ENCODE results near the gene TMEM175. TPM values are rescaled to one million over a fixed set of nuclear protein-coding genes. Genes with fewer than 3 reads are reported as not detected.
"Not testable (repeated sequence)": the region's sequence is repeated elsewhere in the genome, so short reads cannot be mapped to it uniquely, and the experiment has no call there.

Gene TMEM175
- total and polyA plus RNA-seq, 3 experiments from 2014 or later = 16.9 to 21.5 (median 17.6) TPM

DNA sequence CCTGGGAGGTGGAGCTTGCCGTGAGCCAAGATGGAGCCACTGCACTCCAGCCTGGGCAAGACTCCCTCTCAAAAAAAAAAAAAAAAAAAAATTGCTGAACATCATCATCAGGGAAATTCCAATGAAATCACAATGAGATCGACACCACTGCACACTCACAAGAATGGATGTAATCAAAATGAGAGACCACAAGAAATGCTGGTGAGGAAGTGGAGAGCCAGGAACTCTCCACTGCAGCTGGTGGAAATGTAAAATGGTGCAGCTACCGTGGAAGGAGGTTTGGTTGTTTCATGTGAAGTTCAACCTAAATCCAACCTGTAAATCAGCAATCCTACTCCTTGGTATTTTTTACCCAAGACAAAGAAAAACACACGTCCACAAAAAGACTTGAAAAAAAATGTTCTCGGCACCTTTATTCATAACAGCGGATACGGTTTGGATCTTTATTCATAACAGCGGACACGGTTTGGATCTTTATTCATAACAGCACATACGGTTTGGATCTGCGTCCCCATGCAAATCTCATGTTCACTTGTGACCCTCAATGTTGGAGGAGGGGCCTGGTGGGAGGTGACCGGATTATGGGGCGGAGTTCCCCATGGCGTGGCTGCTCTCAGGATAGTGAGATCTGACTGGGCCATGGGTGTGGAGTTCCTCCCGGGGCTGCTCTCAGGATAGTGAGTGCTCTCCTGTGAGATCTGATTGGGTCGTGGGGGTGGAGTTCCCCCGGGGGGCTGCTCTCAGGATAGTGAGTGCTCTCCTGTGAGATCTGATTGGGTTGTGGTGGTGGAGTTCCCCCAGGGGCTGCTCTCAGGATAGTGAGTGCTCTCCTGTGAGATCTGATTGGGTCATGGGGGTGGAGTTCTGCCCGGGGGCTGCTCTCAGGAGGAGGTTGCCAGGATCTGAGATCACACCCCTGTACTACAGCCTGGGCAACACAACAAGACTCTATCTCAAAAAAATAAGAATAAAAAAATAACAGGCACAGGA is 7.9 kb upstream of the TMEM175 start:
- ChIA-PET POLR2A (no interaction called here), CTCF (interaction anchor here (1.2 to 1.5 kb wide), 2 partner anchors 8 to 63 kb away, joined by 3 to 4 read pairs; partner anchors contain the start of genes GAK and TMEM175)
- Mint-ChIP-seq H3K27me3 (peaks cover 0 to 2% of the 10 kb centered on the region in 2 donors), H3K4me3 (peak overlapping the region in 6 of 7 donors; percentile 7 to 78 (median 38)), H3K27ac (peak overlapping the region in 7 of 8 donors; percentile 12 to 89 (median 73)), H3K36me3 (peaks cover 3 to 25% (median 12%) of the 10 kb centered on the region in 3 donors), H3K4me1 (peaks cover 61 to 84% (median 65%) of the 10 kb centered on the region in 3 donors), H3K9me3 (no peaks in the 10 kb centered on the region)
- H3K36me3 ChIP-seq (ENCODE audit: insufficient read depth, low read length) = no peaks in the 10 kb centered on the region
- DNase-seq = peak in 1 of 5 donors; percentile 21
- no peaks in the 10 kb centered on the region for H3K9me3 ChIP-seq (ENCODE audit: low read length)
- peaks cover 46% of the 10 kb centered on the region for H3K4me1 ChIP-seq (ENCODE audit: insufficient read depth, low read length)
- no peaks in the 10 kb centered on the region for H3K27me3 ChIP-seq (ENCODE audit: insufficient read depth, low read length, poor library complexity, severe bottlenecking)
- peak overlapping the region; percentile 13 for H3K27ac ChIP-seq (ENCODE audit: low read depth, low read length)
- no peak overlapping the region for H3K4me3 ChIP-seq (ENCODE audit: low read length)

DNA sequence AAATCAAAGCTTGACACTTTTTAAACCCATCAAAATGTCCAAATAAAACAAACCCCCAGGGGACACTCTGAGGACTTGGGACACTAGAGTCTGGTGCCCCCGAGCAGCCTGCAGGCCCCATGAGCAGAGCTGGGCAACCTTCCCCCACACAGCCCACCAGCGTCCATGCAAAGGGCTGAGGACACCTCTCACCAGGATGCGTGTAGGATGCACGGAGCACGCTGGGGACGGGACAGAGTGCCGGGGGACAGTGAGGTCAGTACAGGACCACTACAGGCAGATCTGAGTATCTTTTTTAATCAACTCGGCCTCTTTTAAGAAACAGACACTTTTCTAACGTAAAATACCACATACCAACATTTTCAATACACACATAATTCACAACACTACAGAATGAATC is 7.1 kb upstream of the TMEM175 start:
- no peak for DNase-seq
- Mint-ChIP-seq H3K27me3 (peaks cover 0 to 2% of the 10 kb centered on the region in 2 donors), H3K27ac (peak overlapping the region in 6 of 8 donors; percentile 9 to 89 (median 76)), H3K4me1 (peaks cover 61 to 84% (median 64%) of the 10 kb centered on the region in 3 donors), H3K4me3 (peak overlapping the region in 4 of 7 donors; percentile 7 to 46 (median 22)), H3K9me3 (no peaks in the 10 kb centered on the region), H3K36me3 (peaks cover 0 to 26% (median 12%) of the 10 kb centered on the region in 3 donors)
- no peaks in the 10 kb centered on the region for H3K9me3 ChIP-seq (ENCODE audit: low read length)
- no peak overlapping the region for H3K27ac ChIP-seq (ENCODE audit: low read depth, low read length)
- H3K4me3 ChIP-seq (ENCODE audit: low read length) = no peak overlapping the region
- CTCF ChIA-PET = interaction anchor here (1.2 kb wide), 1 partner anchor 62 kb away, joined by 3 read pairs; no protein-coding TSS in a partner anchor
- H3K36me3 ChIP-seq (ENCODE audit: insufficient read depth, low read length) = no peaks in the 10 kb centered on the region
- no peaks in the 10 kb centered on the region for H3K27me3 ChIP-seq (ENCODE audit: insufficient read depth, low read length, poor library complexity, severe bottlenecking)
- peaks cover 53% of the 10 kb centered on the region for H3K4me1 ChIP-seq (ENCODE audit: insufficient read depth, low read length)
- POLR2A ChIA-PET = no interaction called here

DNA sequence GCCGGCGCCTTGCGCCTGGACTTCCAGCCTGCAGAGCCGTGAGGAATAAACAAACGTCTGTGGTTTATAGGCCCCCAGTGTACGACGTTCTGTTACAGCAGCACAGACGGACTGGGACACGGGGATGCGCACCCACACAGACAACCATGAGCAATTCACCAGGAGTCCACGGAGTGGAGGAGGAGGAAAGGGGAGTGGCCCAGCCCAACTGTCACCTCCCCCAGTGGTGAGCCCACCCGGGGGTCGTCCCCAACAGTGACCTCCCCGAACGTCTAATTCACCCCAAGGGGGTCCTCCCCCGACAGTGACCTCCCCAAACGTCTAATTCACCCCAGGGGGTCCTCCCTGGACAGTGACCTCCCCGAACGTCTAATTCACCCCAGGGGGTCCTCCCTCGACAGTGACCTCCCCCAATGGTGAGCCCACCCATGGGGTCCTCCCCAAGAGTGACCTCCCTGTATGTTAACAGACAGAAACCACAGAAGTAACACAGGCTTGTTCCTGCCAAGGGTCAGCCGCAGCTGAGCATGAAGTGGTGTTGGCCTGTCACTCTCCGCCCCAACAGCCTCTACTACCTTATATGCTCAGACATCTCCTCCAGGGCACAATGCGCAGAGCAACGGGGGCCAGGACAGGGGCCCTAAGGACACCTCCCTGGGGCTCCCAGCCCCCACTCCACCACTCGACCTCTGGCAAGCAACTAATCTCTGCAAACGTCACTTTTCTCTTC is 6.3 kb upstream of the TMEM175 start:
- POLR2A ChIA-PET = no interaction called here
- Histone ChIP-seq H3K4me3 (ENCODE audit: low read length) (no peak overlapping the region), H3K27me3 (ENCODE audit: insufficient read depth, low read length, poor library complexity, severe bottlenecking) (no peaks in the 10 kb centered on the region), H3K9me3 (ENCODE audit: low read length) (no peaks in the 10 kb centered on the region), H3K4me1 (ENCODE audit: insufficient read depth, low read length) (peaks cover 61% of the 10 kb centered on the region), H3K27ac (ENCODE audit: low read depth, low read length) (no peak overlapping the region), H3K36me3 (ENCODE audit: insufficient read depth, low read length) (no peaks in the 10 kb centered on the region)
- CTCF ChIA-PET = no interaction called here
- Mint-ChIP-seq H3K4me1 (peaks cover 67 to 87% (median 67%) of the 10 kb centered on the region in 3 donors), H3K36me3 (peaks cover 0 to 26% (median 12%) of the 10 kb centered on the region in 3 donors), H3K4me3 (peak overlapping the region in 6 of 7 donors; percentile 3 to 61 (median 22)), H3K27me3 (peaks cover 0 to 2% of the 10 kb centered on the region in 2 donors), H3K9me3 (no peaks in the 10 kb centered on the region), H3K27ac (peak overlapping the region in 6 of 8 donors; percentile 38 to 93 (median 66))
- DNase-seq = no peak

DNA sequence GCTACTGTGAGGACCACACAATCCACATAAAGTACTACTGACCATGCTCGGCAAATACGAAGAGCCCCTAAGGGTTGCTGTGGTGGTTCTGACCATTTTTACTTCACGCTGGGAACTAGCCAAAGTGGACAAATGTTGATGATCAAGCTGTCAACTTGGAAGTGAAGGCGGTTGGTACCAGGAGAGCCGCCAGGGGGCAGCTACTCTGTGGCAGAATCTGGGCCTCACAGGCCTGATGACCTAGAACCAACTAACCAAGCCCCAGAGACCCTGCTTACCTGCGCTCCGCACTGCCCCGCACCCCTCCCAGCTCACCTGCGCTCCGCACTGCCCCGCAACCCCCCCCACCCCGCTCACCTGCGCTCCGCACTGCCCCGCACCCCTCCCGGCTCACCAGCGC is 5.7 kb upstream of the TMEM175 start:
- DNase-seq = no peak
- Mint-ChIP-seq H3K4me3 (peak overlapping the region in 4 of 7 donors; percentile 7 to 51 (median 38)), H3K36me3 (peaks cover 0 to 28% (median 12%) of the 10 kb centered on the region in 3 donors), H3K4me1 (peaks cover 67 to 87% (median 69%) of the 10 kb centered on the region in 3 donors), H3K27me3 (peaks cover 0 to 2% of the 10 kb centered on the region in 2 donors), H3K27ac (peak overlapping the region in 2 of 8 donors; percentile 52 to 93), H3K9me3 (no peaks in the 10 kb centered on the region)
- CTCF ChIA-PET = no interaction called here
- Histone ChIP-seq H3K36me3 (ENCODE audit: insufficient read depth, low read length) (no peaks in the 10 kb centered on the region), H3K27ac (ENCODE audit: low read depth, low read length) (no peak overlapping the region), H3K9me3 (ENCODE audit: low read length) (no peaks in the 10 kb centered on the region), H3K4me3 (ENCODE audit: low read length) (no peak overlapping the region), H3K27me3 (ENCODE audit: insufficient read depth, low read length, poor library complexity, severe bottlenecking) (no peaks in the 10 kb centered on the region), H3K4me1 (ENCODE audit: insufficient read depth, low read length) (peaks cover 66% of the 10 kb centered on the region)
- POLR2A ChIA-PET = no interaction called here

DNA sequence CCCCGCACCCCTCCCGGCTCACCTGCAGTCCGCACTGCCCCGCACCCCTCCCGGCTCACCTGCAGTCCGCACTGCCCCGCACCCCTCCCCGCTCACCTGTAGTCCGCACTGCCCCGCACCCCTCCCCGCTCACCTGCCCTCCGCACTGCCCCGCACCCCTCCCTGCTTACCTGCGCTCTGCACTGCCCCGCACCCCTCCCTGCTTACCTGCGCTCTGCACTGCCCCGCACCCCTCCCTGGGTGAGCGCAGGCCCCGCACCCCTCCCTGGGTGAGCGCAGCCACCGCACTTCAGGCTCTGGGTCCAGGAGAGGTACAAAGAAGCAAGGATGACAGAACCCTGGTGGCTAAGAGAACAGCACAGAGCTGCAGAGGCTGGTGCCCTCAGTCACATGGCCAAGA is 4.7 kb upstream of the TMEM175 start:
- CTCF ChIA-PET; H3K27me3 Mint-ChIP-seq; H3K27ac ChIP-seq (ENCODE audit: low read depth, low read length); H3K9me3 Mint-ChIP-seq; H3K4me3 Mint-ChIP-seq; H3K9me3 ChIP-seq (ENCODE audit: low read length); H3K36me3 ChIP-seq (ENCODE audit: insufficient read depth, low read length); H3K4me3 ChIP-seq (ENCODE audit: low read length); H3K27ac Mint-ChIP-seq; DNase-seq; H3K27me3 ChIP-seq (ENCODE audit: insufficient read depth, low read length, poor library complexity, severe bottlenecking); POLR2A ChIA-PET: not testable (repeated sequence)
- H3K4me1 ChIP-seq (ENCODE audit: insufficient read depth, low read length) = peaks cover 59% of the 10 kb centered on the region
- Mint-ChIP-seq H3K4me1 (peaks cover 60 to 83% (median 65%) of the 10 kb centered on the region in 3 donors), H3K36me3 (peaks cover 0 to 30% (median 5%) of the 10 kb centered on the region in 3 donors)

DNA sequence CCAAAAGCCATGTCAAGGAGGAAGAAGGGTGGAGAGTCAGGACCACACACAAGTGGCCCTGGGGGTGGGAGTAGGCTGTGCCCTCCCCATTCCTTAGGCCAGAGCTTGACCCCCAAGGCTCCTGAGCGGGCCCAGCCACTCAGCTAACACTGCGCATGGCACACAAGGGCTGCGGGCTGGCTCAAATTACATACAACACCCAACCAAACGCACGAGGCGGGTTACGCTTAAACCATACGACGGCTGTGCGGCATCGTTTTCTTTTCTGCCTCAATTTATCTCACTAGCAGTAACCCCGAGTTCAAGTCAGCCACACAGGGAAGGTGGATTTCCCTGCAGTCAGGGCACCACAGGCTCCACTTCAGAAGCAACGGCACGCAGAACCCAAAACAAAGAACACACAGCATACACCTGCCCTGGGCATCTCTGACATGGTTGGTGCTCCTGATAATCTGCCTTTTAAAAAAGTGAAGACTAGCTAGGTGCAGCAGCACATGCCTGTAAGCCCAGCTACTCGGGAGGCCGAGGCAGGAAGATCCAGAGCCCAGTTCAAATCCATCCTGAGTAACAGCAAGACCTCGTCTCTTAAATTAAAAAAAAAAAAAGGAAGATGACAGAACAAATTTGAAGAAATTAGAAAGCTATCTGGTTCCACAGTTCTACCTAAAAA is 3.0 kb upstream of the TMEM175 start:
- Histone ChIP-seq H3K27ac (ENCODE audit: low read depth, low read length) (no peak overlapping the region), H3K4me1 (ENCODE audit: insufficient read depth, low read length) (peaks cover 57% of the 10 kb centered on the region), H3K27me3 (ENCODE audit: insufficient read depth, low read length, poor library complexity, severe bottlenecking) (no peaks in the 10 kb centered on the region), H3K9me3 (ENCODE audit: low read length) (no peaks in the 10 kb centered on the region), H3K4me3 (ENCODE audit: low read length) (no peak overlapping the region), H3K36me3 (ENCODE audit: insufficient read depth, low read length) (no peaks in the 10 kb centered on the region)
- Mint-ChIP-seq H3K27ac (peak overlapping the region in 6 of 8 donors; percentile 27 to 70 (median 38)), H3K9me3 (no peaks in the 10 kb centered on the region), H3K27me3 (peaks cover 0 to 3% of the 10 kb centered on the region in 2 donors), H3K36me3 (peaks cover 0 to 27% (median 2%) of the 10 kb centered on the region in 3 donors), H3K4me3 (peak overlapping the region in 5 of 7 donors; percentile 4 to 75 (median 17)), H3K4me1 (peaks cover 59 to 78% (median 64%) of the 10 kb centered on the region in 3 donors)
- POLR2A ChIA-PET = no interaction called here
- DNase-seq = no peak
- CTCF ChIA-PET = interaction anchor here (2.2 kb wide), 1 partner anchor 58 kb away, joined by 6 read pairs; the partner anchor contains the start of gene IDUA

DNA sequence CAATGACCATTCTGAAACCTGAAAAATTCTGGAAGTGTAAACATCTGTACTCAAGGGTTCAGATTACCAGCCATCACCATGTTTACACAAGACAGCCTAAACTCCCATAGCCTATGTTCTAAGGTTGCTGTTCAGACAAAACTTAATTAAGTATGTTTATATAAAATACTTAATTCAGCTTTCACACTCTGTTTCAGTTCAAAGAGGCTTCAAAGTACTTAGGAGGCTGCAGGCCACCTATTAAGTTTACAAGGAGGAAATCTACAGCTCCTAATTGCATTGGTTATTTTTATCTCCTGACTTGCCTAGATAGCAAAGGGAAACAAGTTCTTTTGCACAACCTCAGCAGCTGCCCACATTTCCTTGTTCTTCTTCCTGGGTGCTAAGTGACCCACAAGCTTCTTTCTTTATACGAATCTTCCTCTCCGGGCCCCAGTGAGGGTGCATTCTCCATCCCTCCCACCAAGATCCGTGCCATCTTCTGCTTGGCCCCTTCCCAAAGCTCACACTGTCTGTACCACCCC is 2.2 kb upstream of the TMEM175 start:
- H3K4me3 Mint-ChIP-seq = peak overlapping the region; percentile 91 to 98 (median 96)
- no peaks in the 10 kb centered on the region for H3K9me3 ChIP-seq (ENCODE audit: low read length)
- no peaks in the 10 kb centered on the region for H3K9me3 Mint-ChIP-seq
- no peaks in the 10 kb centered on the region for H3K36me3 ChIP-seq (ENCODE audit: insufficient read depth, low read length)
- peaks cover 0 to 23% (median 2%) of the 10 kb centered on the region in 3 donors for H3K36me3 Mint-ChIP-seq
- H3K27ac ChIP-seq (ENCODE audit: low read depth, low read length) = no peak overlapping the region
- peaks cover 0 to 3% of the 10 kb centered on the region in 2 donors for H3K27me3 Mint-ChIP-seq
- peaks cover 56 to 71% (median 56%) of the 10 kb centered on the region in 3 donors for H3K4me1 Mint-ChIP-seq
- no peak for DNase-seq
- ChIA-PET POLR2A (interaction anchor here (1.3 kb wide), 1 partner anchor 148 kb away, joined by 4 read pairs; no protein-coding TSS in a partner anchor), CTCF (interaction anchor here (2.2 kb wide), 1 partner anchor 57 kb away, joined by 6 read pairs; the partner anchor contains the start of gene IDUA)
- peaks cover 55% of the 10 kb centered on the region for H3K4me1 ChIP-seq (ENCODE audit: insufficient read depth, low read length)
- H3K4me3 ChIP-seq (ENCODE audit: low read length) = peak overlapping the region; percentile 82
- no peaks in the 10 kb centered on the region for H3K27me3 ChIP-seq (ENCODE audit: insufficient read depth, low read length, poor library complexity, severe bottlenecking)
- H3K27ac Mint-ChIP-seq = peak overlapping the region; percentile 90 to 100 (median 94)
